Psoas muscle (tissue), 8 donors: ENCODE measurements around the gene DCDC1. TPM values are rescaled to one million over a fixed set of nuclear protein-coding genes. Genes with fewer than 3 reads are reported as not detected.
"Not testable (repeated sequence)": the region's sequence is repeated elsewhere in the genome, so short reads cannot be mapped to it uniquely, and the experiment has no call there.

Source experiments
- ATAC-seq, 4 donors: fragments of 200-7000 bp; cut with Tn5 transposase; one replicate each; pipeline ENCODE4 v1.9.1; 2020; ENCODE audit warnings: moderate library complexity in 3 of 4, mild to moderate bottlenecking in 2 of 4
- DNase-seq, 2 donors: peaks; one replicate each; pipeline ENCODE4 v3.0.0-alpha.2; 2020
- H3K27ac ChIP-seq: fragments of 200-600 bp; one replicate; pipeline ENCODE4 v1.8.0; 2022
- H3K27me3 ChIP-seq, 3 donors: fragments of 200-600 bp in 1 of 3; one replicate each; pipeline versions ENCODE4 v1.6.1 to v1.8.0; 2013 to 2022; ENCODE audit warnings: low read length in 2 of 3, mild to moderate bottlenecking in 2 of 3, moderate library complexity in 1 of 3; ENCODE audit not compliant: insufficient read depth in 3 of 3
- H3K36me3 ChIP-seq, 2 donors: fragments of 200-600 bp in 1 of 2; one replicate each; pipeline versions ENCODE4 v1.6.1 to v1.8.0; 2013 to 2022; ENCODE audit warnings: low read depth in 1 of 2, mild to moderate bottlenecking in 1 of 2, moderate library complexity in 1 of 2; ENCODE audit not compliant: insufficient read depth in 1 of 2
- H3K4me1 ChIP-seq: fragments of 200-600 bp; one replicate; pipeline ENCODE4 v1.8.0; 2022
- H3K4me3 ChIP-seq: fragments of 200-600 bp; one replicate; pipeline ENCODE4 v1.8.0; 2022; ENCODE audit warnings: mild to moderate bottlenecking
- H3K9me3 ChIP-seq: fragments of 200-600 bp; one replicate; pipeline ENCODE4 v1.8.0; 2022
- CTCF ChIP-seq: fragments of 200-600 bp; IDR thresholded peaks from one replicate; pipeline ENCODE4 v1.8.0; 2022; ENCODE audit warnings: antibody characterized with exemption
- WGBS, 3 donors: extraction: QIAGEN DNeasy Blood & Tissue Kit; methylation state at CpG; one replicate each; pipeline versions ENCODE4 v1.1.6 to v1.1.7; 2013; 5-methylcytosine and 5-hydroxymethylcytosine counted together
- intact Hi-C, 2 donors: fragments of 100-400 bp; cut with DNase I; formaldehyde crosslinking; loops; one replicate each; pipeline versions ENCODE4 v1.11.0 to v1.14.2; 2022
- polyA plus RNA-seq, 3 donors: library from polyadenylated mRNA; stranded (reverse); fragments of 200-250 nt; gene quantifications; one replicate each; pipeline ENCODE4 v1.2.3, GENCODE V29; 2013
- total RNA-seq, 4 donors: library from RNA; stranded (reverse); fragmentation: NEBNext Ultra II Directional in 2 of 4; extraction: Animal tissue kit (Norgen Biotek cat#: 25700) in 2 of 4; gene quantifications; one replicate each; pipeline versions ENCODE4 v1.2.1 to v1.2.4, GENCODE V29; 2021 to 2023
- donor health status: healthy with polysubstance abuse.
- donor health status: DM: no; HTN: no; CAD: no; lungs with moderate emphysema.
- donor health status: Bipolar disorder and iron deficiency.
- donor health status: healthy.
- donor health status: DM: yes; HTN: yes; CAD: no.
- donor health status: DM: no; HTN: no; CAD: no.
- donor health status: DM: no; HTN: no; CAD: no.
- donor health status: DM: yes; HTN: yes; CAD: no.

DCDC1 gene
- total and polyA plus RNA-seq, 7 donors: not detected

GRCh38 chr11:30983143-30983542 lies 386.4 kb downstream of the DCDC1 start:
- TF ChIP-seq CTCF: no peak
- ATAC-seq (no peak), DNase-seq (no peak)
- WGBS, 3 donors: 86 to 96% (median 91%) methylated on average over 2 of the region's 2 CpGs
- H3K36me3 ChIP-seq: no peaks in the 10 kb centered on the region
- H3K27ac ChIP-seq: no peak overlapping the region
- intact Hi-C loops: no loop called here
- H3K9me3 ChIP-seq: no peaks in the 10 kb centered on the region
- no peaks in the 10 kb centered on the region for H3K4me1 ChIP-seq
- no peak overlapping the region for H3K4me3 ChIP-seq
- no peaks in the 10 kb centered on the region for H3K27me3 ChIP-seq

DNA sequence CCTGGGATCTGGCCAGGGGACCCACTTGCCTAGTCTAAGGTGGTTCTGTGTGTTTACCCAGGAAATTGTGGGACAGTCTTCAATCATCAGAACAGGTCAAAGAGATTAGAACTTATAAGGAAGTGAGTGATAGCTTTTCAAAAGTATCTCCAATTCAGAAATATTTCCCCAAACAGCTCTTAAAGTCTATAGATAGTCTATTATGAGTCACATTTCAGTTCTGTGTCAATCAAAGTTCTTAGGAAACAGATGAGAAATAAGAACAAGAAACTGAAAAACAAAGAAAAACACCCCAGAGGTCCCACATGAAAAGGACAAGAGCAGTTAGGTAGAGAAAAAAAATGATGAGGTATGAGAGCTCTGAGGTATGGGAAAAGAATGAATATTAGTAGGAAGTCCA lies 402.0 kb downstream of the DCDC1 start:
- H3K9me3 ChIP-seq: no peaks in the 10 kb centered on the region
- no peaks in the 10 kb centered on the region for H3K4me1 ChIP-seq
- no peak overlapping the region for H3K4me3 ChIP-seq
- H3K36me3 ChIP-seq: no peaks in the 10 kb centered on the region
- H3K27ac ChIP-seq: no peak overlapping the region
- ATAC-seq (no peak), DNase-seq (no peak)
- intact Hi-C loops: no loop called here
- no peak for TF ChIP-seq CTCF
- no peaks in the 10 kb centered on the region for H3K27me3 ChIP-seq

GRCh38 chr11:30960387-30960992 lies 409.0 kb downstream of the DCDC1 start:
- Histone ChIP-seq H3K4me3 (no peak overlapping the region), H3K4me1 (no peaks in the 10 kb centered on the region), H3K36me3 (no peaks in the 10 kb centered on the region), H3K27ac (no peak overlapping the region), H3K9me3 (no peaks in the 10 kb centered on the region), H3K27me3 (no peaks in the 10 kb centered on the region)
- intact Hi-C loops: no loop called here
- ATAC-seq (no peak), DNase-seq (no peak)
- TF ChIP-seq CTCF: peak; percentile 34
- 3 to 6% (median 3%) methylated on average over 2 of the region's 2 CpGs for WGBS, 3 donors

- no peaks in the 10 kb centered on the region for H3K36me3 ChIP-seq
- ATAC-seq: no peak
- H3K9me3 ChIP-seq: no peaks in the 10 kb centered on the region
- H3K27me3 ChIP-seq: no peaks in the 10 kb centered on the region
- H3K4me1 ChIP-seq: no peaks in the 10 kb centered on the region
- no peak for TF ChIP-seq CTCF
- no peak for DNase-seq
- no peak overlapping the region for H3K27ac ChIP-seq
- WGBS, 3 donors: 74 to 79% (median 75%) methylated on average over 3 of the region's 3 CpGs
- intact Hi-C loops: no loop called here
- H3K4me3 ChIP-seq: no peak overlapping the region
These were observed 412.8 kb downstream of the DCDC1 start for GRCh38 chr11:30956751-30957150.

DNA sequence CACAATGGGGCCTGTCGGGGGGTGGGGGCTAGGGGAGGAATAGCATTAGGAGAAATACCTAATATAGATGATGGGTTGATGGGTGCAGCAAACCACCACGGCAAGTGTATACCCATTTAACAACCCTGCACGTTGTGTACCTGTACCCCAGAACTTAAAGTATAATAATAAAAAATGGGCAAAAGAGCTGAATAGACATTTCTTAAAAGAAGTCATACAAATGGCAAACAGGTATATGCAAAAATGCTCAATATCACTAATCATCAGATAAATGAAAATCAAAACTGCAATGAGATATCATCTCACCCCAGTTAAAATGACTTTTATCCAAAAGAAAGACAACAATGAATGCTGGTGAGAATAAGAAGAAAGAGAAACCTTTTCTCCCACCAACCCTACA lies 419.7 kb downstream of the DCDC1 start:
- WGBS, 3 donors: 88 to 94% (median 92%) methylated on average over 3 of the region's 3 CpGs
- TF ChIP-seq CTCF: no peak
- Histone ChIP-seq H3K27me3 (no peaks in the 10 kb centered on the region), H3K4me3 (no peak overlapping the region), H3K4me1 (no peaks in the 10 kb centered on the region), H3K36me3 (no peaks in the 10 kb centered on the region), H3K9me3 (no peaks in the 10 kb centered on the region), H3K27ac (no peak overlapping the region)
- intact Hi-C loops: no loop called here
- no peak for ATAC-seq
- no peak for DNase-seq

- ATAC-seq, H3K27me3 ChIP-seq, H3K36me3 ChIP-seq, intact Hi-C loops, H3K27ac ChIP-seq, H3K4me1 ChIP-seq, H3K9me3 ChIP-seq, DNase-seq, H3K4me3 ChIP-seq: not testable (repeated sequence)
- 57 to 63% (median 62%) methylated on average over 1 of the region's 1 CpG for WGBS, 3 donors
These were observed 421.8 kb downstream of the DCDC1 start for GRCh38 chr11:30947715-30948114.
